NCI-H1092 (cell line): ENCODE results near the gene ZNF8.
"Not testable (repeated sequence)": the region's sequence is repeated elsewhere in the genome, so short reads cannot be mapped to it uniquely, and the experiment has no call there.

Experiments used
- DNase-seq: peaks from one replicate; lab custom pipeline; 2025; lab: John Stamatoyannopoulos, UW

The ZNF8 gene

GRCh38 chr19:58278541-58279041 is at the start of gene ZNF8:
Gene ZNF8 (plus strand): TSS chr19:58278955. CDS start chr19:58279082, 127 bp downstream.
- peak; percentile 96 for DNase-seq

GRCh38 chr19:58229255-58229639 is 49.5 kb upstream of the ZNF8 start:
- DNase-seq, result no peak

GRCh38 chr19:58237324-58237723 is 41.4 kb upstream of the ZNF8 start:
- no peak for DNase-seq

DNA sequence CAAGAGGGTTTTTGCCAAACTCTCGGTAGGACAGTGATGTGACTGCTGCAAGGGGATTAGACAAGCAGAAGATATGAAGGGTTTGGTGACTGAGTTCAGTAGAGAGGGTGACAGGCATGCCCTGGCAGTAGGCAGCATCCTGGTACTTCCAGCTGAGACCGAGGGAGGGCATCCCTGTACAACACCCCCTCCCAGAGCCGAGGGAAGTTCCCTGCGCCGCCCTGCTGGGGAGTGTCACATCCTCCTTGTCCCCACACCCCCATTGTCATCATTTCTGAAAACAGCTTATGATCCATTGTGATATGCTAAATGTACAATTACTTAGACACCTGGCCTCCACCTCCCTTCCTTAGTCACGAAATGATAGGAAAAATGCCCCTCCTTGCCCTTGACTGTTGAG is 35.4 kb upstream of the ZNF8 start:
- DNase-seq, result no peak

DNA sequence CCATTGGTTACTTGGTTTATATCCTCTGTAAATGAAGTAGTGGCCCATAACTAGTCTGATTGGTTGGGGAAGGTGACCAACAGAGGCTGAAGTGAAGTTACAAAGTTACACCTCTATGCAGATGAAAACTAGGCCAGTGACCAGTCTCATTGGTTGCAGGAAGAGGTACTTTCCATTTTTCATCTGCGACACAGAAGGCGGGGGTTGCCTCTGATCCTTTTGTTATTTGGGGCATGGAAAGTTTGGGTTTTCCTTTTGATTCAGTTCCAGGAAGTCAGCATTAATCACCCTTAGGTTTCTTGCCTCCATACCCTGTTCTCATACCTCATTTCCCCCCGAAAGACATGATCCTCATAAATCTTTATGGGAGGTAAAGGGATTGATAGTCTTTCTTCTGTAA is 29.9 kb upstream of the ZNF8 start:
- DNase-seq, result no peak

GRCh38 chr19:58252102-58252685 is 26.6 kb upstream of the ZNF8 start:
- DNase-seq, result no peak

DNA sequence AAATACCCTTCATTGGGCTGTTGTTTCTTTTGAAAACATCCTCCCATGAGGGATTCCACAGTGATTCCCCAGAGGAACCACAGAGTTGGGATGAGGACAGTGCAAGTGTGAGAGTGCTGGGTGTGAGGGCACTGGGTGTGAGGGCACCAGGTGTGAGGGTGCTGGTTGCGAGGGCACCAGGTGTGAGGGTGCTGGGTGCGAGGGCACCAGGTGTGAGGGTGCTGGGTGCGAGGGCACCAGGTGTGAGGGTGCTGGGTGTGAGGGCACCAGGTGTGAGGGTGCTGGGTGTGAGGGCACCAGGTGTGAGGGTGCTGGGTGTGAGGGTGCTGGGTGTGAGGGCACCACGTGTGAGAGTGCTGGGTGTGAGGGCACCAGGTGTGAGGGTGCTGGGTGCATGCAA is 20.5 kb upstream of the ZNF8 start:
- not testable (repeated sequence) for DNase-seq

DNA sequence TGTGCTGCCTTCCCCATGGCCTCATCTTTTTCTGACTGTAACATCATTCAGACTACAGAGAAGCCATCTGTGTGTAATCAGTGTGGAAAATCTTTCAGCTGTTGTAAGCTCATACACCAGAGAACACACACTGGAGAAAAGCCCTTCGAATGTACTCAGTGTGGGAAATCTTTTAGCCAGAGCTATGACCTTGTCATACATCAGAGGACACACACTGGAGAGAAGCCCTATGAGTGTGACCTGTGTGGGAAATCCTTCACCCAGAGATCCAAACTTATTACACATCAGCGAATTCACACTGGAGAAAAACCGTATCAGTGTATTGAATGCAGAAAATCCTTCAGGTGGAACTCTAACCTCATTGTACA is 17.2 kb upstream of the ZNF8 start:
- DNase-seq, result no peak

- DNase-seq, result no peak
These were observed 16.5 kb upstream of the ZNF8 start for GRCh38 chr19:58261968-58262921.

DNA sequence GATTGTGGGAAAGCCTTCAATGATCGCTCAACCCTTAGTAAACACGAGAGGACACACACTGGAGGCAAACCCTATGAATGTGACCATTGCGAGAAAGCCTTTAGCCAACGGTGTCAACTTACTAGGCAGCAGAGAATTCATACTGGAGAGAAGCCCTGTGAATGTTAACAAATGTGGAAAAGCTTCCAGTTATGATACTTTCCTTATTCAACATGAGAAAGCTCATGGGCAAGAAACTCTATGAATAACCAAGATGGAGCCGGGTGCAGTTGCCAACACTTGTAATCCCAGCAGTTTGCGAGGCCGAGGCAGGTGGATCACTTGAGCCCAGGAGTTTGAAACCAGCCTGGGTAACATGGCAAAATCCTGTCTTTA is 15.8 kb upstream of the ZNF8 start:
- no peak for DNase-seq

DNA sequence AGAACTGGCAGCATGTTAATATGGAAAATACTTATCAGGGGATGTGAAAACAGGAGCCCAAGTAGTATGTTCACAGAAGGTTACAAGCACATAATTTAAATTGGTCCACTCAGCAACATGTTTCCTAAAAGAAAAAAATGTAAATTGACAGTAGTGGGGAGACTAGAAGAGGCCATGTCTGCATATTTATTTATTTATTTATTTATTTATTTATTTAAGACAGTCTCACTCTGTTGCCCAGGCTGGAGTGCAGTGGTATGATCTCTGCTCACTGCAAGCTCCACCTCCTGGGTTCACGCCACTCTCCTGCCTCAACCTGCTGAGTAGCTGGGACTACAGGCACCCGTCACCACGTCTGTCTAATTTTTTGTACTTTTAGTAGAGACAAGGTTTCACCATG is 13.7 kb upstream of the ZNF8 start:
- no peak for DNase-seq

GRCh38 chr19:58268344-58268743 is 10.4 kb upstream of the ZNF8 start:
- DNase-seq, result no peak

- no peak for DNase-seq
These were observed 4.0 kb upstream of the ZNF8 start for GRCh38 chr19:58274771-58275201.

DNA sequence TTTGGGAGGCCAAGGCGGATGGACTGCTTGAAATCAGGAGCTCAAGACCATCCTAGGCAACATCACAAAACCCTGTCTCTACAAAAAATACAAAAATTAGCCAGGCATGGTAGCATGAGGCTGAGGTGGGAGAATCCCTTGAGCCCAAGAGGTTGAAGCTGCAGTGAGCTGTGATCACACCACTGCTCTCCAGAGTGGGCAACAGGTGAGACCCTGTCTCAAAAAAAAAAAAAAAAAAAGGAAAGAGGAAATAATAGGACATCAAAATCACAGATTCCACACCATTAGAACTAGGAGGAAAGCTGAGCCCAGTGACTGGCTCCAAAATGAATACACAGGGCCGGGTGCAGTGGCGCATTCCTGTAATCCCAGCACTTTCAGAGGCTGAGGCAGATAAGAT is 3.2 kb upstream of the ZNF8 start:
- no peak for DNase-seq

DNA sequence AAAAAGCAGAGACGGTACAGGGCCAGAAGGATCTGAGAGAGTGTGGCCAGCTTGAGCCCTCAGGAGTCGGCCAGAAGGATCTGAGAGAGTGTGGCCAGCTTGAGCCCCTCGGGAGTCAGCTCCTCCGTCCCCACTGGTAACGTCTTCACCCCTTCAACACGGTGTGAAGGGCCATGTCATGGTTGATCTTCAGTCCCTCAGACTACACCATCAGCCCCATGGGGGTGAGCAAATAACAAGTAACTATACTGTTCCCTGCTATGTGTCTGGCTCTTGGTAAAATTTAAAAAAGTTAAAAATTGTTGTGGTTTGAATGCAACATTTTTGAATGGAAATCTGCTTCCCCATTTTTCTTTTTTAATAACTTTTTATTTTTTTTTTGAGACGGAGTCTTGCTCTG is 1.6 kb upstream of the ZNF8 start:
- no peak for DNase-seq

GRCh38 chr19:58277748-58278540 is 811 bp upstream of the ZNF8 start:
- DNase-seq, result no peak

- peak; percentile 62 for DNase-seq
These were observed 528 bp downstream of the ZNF8 start for GRCh38 chr19:58279042-58279924.

DNA sequence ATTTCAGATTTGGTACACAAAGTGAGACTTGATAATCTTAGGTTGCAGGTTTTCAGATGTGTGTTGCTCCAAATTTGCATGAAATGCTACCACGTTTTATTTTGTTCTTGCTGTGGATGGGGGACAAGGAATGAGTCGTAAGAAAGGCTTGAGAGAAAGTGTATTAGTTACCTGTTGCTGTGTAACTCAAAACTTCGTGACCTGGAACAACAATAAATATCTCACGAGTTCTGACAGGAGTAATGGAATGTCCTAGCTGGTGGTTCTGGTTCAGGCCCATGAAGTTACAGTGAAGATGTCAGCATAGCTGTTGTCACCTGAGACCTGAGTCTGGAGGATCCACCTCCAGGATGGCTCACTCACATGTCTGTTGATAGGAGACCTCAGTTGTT is 1.2 kb downstream of the ZNF8 start:
- no peak for DNase-seq

DNA sequence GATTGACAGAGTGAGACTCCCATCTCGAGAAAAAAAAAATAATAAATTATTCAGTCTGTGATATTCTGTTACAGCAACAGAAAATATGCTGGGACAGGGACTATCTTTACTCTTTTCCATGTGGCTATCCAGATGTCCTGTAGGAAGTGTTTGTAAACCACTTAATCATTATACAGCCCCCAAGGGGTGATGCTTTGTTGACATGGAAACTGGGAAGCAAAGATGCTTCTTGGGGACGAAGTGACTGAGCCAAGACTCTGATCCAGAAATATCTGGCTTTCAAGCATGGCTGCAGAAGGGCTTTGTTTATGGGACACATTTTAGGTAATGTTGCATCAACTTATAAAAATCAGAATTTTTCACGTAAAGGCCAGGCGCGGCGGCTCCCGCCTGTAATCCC is 5.4 kb downstream of the ZNF8 start:
- no peak for DNase-seq

DNA sequence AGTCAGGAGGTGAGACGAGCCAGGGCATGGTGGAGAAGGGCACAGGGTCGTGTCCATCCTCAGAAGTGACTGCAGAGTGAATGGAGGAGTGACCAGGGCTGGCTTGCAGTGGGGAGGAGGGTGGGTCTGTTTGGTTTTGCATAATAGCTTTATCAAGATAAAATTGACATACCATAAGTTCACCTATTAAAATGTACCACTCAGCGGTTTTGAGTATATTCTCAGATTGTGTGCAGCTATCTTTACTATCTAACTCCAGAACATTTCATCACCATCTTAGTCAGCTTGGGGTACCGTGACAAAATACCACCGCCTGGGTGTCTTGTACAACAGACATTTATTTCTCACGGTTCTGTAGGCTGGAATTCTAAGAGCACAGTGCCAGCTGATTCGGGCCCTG is 13.2 kb downstream of the ZNF8 start:
- DNase-seq, result no peak

GRCh38 chr19:58294743-58295374 is 16.1 kb downstream of the ZNF8 start:
- DNase-seq, result no peak
